DOHH2 (cell line): ENCODE results near the gene CD19.

Source experiments
- H3F3A ChIP-seq: fragments of 200-600 bp; sonication (generic), shearing (Covaris generic); 2 replicates; pipeline ENCODE4 v1.6.0; 2016; ENCODE audit warnings: antibody characterized with exemption, mild to moderate bottlenecking; ENCODE audit not compliant: control insufficient read depth, insufficient read depth
- H3K27ac ChIP-seq: fragments of 200-600 bp; sonication (generic); 2 replicates; pipeline ENCODE4 v1.5.1; 2014; ENCODE audit warnings: low read depth, mild to moderate bottlenecking, low read length, moderate library complexity
- H3K27me3 ChIP-seq: fragments of 200-600 bp; sonication (generic); 2 replicates; pipeline ENCODE4 v1.6.1; 2014; ENCODE audit warnings: mild to moderate bottlenecking, low read length, mixed read lengths; ENCODE audit not compliant: control insufficient read depth
- H3K36me3 ChIP-seq: fragments of 200-600 bp; sonication (generic); 2 replicates; pipeline ENCODE4 v1.6.1; 2014; ENCODE audit warnings: mild to moderate bottlenecking, low read length, moderate library complexity, mixed read lengths; ENCODE audit not compliant: control insufficient read depth
- H3K4me1 ChIP-seq: fragments of 200-600 bp; sonication (generic); 2 replicates; pipeline ENCODE4 v1.6.1; 2014; ENCODE audit warnings: mild to moderate bottlenecking, low read length, mixed read lengths; ENCODE audit not compliant: control insufficient read depth
- H3K4me2 ChIP-seq: fragments of 200-600 bp; sonication (generic); 2 replicates; pipeline ENCODE4 v1.6.0; 2014; ENCODE audit warnings: mild to moderate bottlenecking, low read length, moderate library complexity
- H3K4me3 ChIP-seq: fragments of 200-600 bp; sonication (generic); 2 replicates; pipeline ENCODE4 v1.5.1; 2014; ENCODE audit warnings: mild to moderate bottlenecking, low read length, mixed read lengths
- H3K79me2 ChIP-seq: fragments of 200-600 bp; sonication (generic); 2 replicates; pipeline ENCODE4 v1.6.1; 2014; ENCODE audit warnings: mild to moderate bottlenecking, low read length, mixed read lengths; ENCODE audit not compliant: control insufficient read depth
- H3K9me2 ChIP-seq: fragments of 200-600 bp; sonication (generic); replicated peaks from 2 replicates; pipeline ENCODE4 v1.6.1; 2014; ENCODE audit warnings: mild to moderate bottlenecking, low read length, mixed read lengths; ENCODE audit not compliant: control insufficient read depth
- H3K9me3 ChIP-seq: fragments of 200-600 bp; sonication (generic); 2 replicates; pipeline ENCODE4 v1.6.1; 2014; ENCODE audit warnings: antibody characterized with exemption, low read length, mixed read lengths; ENCODE audit not compliant: control insufficient read depth, insufficient read depth
- H4K20me1 ChIP-seq: fragments of 200-600 bp; sonication (generic); 2 replicates; pipeline ENCODE4 v1.6.0; 2014; ENCODE audit warnings: low read depth, mild to moderate bottlenecking, antibody characterized with exemption, low read length, moderate library complexity; ENCODE audit not compliant: control insufficient read depth, insufficient read depth
- EZH2phosphoT487 ChIP-seq: fragments of 200-600 bp; sonication (generic); IDR thresholded peaks from 2 replicates; pipeline ENCODE4 v1.6.1; 2017; ENCODE audit warnings: borderline replicate concordance, mild to moderate bottlenecking, antibody characterized with exemption, low read length, moderate library complexity, mixed read lengths
- TF ChIP-seq, protein P1 (sequence below): fragments of 200-600 bp; sonication (generic); IDR thresholded peaks from one replicate; pipeline ENCODE4 v1.5.1; 2014; ENCODE audit warnings: antibody characterized with exemption, mild to moderate bottlenecking, low read depth, low read length; ENCODE audit not compliant: poor library complexity, severe bottlenecking

CD19 gene

GRCh38 chr16:28932339-28933141 lies 769 bp downstream of the CD19 start:
- H3K27ac ChIP-seq = peak overlapping the region; percentile 99
- peaks cover 58% of the 10 kb centered on the region for H3K36me3 ChIP-seq
- peaks cover 64% of the 10 kb centered on the region for H3K4me1 ChIP-seq
- peaks cover 40% of the 10 kb centered on the region for H3F3A ChIP-seq
- H3K79me2 ChIP-seq = peaks cover 47% of the 10 kb centered on the region
- no peaks in the 10 kb centered on the region; the same call in 1 of the 2 replicates for H3K9me3 ChIP-seq
- no peaks in the 10 kb centered on the region for H3K27me3 ChIP-seq
- TF ChIP-seq, protein P1, sequence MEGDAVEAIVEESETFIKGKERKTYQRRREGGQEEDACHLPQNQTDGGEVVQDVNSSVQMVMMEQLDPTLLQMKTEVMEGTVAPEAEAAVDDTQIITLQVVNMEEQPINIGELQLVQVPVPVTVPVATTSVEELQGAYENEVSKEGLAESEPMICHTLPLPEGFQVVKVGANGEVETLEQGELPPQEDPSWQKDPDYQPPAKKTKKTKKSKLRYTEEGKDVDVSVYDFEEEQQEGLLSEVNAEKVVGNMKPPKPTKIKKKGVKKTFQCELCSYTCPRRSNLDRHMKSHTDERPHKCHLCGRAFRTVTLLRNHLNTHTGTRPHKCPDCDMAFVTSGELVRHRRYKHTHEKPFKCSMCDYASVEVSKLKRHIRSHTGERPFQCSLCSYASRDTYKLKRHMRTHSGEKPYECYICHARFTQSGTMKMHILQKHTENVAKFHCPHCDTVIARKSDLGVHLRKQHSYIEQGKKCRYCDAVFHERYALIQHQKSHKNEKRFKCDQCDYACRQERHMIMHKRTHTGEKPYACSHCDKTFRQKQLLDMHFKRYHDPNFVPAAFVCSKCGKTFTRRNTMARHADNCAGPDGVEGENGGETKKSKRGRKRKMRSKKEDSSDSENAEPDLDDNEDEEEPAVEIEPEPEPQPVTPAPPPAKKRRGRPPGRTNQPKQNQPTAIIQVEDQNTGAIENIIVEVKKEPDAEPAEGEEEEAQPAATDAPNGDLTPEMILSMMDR = peak; percentile 35
- no peak for TF ChIP-seq EZH2phosphoT487
- H4K20me1 ChIP-seq = peaks cover 11% of the 10 kb centered on the region; the same call in 1 of the 2 replicates
- H3K4me2 ChIP-seq = peak overlapping the region; percentile 96
- H3K4me3 ChIP-seq = peak overlapping the region; percentile 97
- H3K9me2 ChIP-seq = no peaks in the 10 kb centered on the region

- H3K4me3 ChIP-seq = peak overlapping the region; percentile 97
- H3K4me1 ChIP-seq = peaks cover 58% of the 10 kb centered on the region
- no peaks in the 10 kb centered on the region for H3K9me2 ChIP-seq
- TF ChIP-seq EZH2phosphoT487 = no peak
- TF ChIP-seq, protein P1 = no peak
- peak overlapping the region; percentile 99 for H3K27ac ChIP-seq
- peak overlapping the region; percentile 96 for H3K4me2 ChIP-seq
- peaks cover 65% of the 10 kb centered on the region for H3K36me3 ChIP-seq
- peaks cover 11% of the 10 kb centered on the region; the same call in 1 of the 2 replicates for H4K20me1 ChIP-seq
- H3K27me3 ChIP-seq = no peaks in the 10 kb centered on the region
- H3K79me2 ChIP-seq = peaks cover 47% of the 10 kb centered on the region
- H3F3A ChIP-seq = peaks cover 37% of the 10 kb centered on the region
- H3K9me3 ChIP-seq = no peaks in the 10 kb centered on the region; the same call in 1 of the 2 replicates
Measured at GRCh38 chr16:28933171-28933570, 1.4 kb downstream of the CD19 start.

DNA sequence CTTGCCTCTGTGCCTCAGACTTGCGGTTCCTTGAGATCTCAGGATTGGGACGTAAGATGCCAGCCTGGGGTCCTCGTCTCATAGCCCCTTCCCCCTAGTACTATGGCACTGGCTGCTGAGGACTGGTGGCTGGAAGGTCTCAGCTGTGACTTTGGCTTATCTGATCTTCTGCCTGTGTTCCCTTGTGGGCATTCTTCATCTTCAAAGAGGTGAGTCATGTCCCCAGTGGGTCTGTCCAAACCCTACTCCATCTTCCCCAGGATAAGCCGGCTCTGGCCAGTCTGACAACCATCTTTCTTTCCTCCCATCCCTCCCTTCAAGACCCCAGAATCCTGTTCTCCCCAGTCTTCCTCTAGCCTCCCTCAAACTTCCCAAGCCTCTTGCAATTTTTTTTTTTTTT lies 3.6 kb downstream of the CD19 start:
- Histone ChIP-seq H3K4me3 (no peak overlapping the region), H3K9me3 (no peaks in the 10 kb centered on the region; the same call in 1 of the 2 replicates), H3K27ac (no peak overlapping the region), H3K79me2 (peaks cover 47% of the 10 kb centered on the region), H3K36me3 (peaks cover 81% of the 10 kb centered on the region), H3K27me3 (no peaks in the 10 kb centered on the region), H3K4me2 (no peak overlapping the region), H3F3A (peaks cover 34% of the 10 kb centered on the region), H4K20me1 (peaks cover 11% of the 10 kb centered on the region; the same call in 1 of the 2 replicates), H3K9me2 (no peaks in the 10 kb centered on the region), H3K4me1 (peaks cover 47% of the 10 kb centered on the region)
- no peak for TF ChIP-seq EZH2phosphoT487
- TF ChIP-seq, protein P1 = no peak
